SU-DHL-6 (cell line): Measurements from ENCODE around the gene RAB40C.

Experiments used
- H2AFZ ChIP-seq: fragments of 200-600 bp; sonication (generic); 2 replicates; pipeline ENCODE4 v1.6.1; 2014; ENCODE audit warnings: low read depth, mild to moderate bottlenecking, moderate library complexity, mixed read lengths, antibody characterized with exemption, low read length; ENCODE audit not compliant: severe bottlenecking
- H3F3A ChIP-seq: fragments of 200-600 bp; shearing (Covaris generic); 2 replicates; pipeline ENCODE4 v1.6.0; 2016; ENCODE audit warnings: antibody characterized with exemption, mild to moderate bottlenecking; ENCODE audit not compliant: insufficient read depth
- H3K27ac ChIP-seq: fragments of 200-600 bp; sonication (generic); 2 replicates; pipeline ENCODE4 v1.5.1; 2016; ENCODE audit warnings: low read depth, mild to moderate bottlenecking, low read length, moderate library complexity, mixed read lengths
- H3K27me3 ChIP-seq: fragments of 200-600 bp; sonication (generic), shearing (Covaris generic); 2 replicates; pipeline ENCODE4 v1.6.0; 2014; ENCODE audit warnings: mild to moderate bottlenecking, low read length
- H3K36me3 ChIP-seq: fragments of 200-600 bp; sonication (generic); 2 replicates; pipeline ENCODE4 v1.6.1; 2014; ENCODE audit warnings: mild to moderate bottlenecking, low read length, mixed read lengths
- H3K4me2 ChIP-seq: fragments of 300-600, 200-600 bp; shearing (Covaris generic), sonication (generic); 2 replicates; pipeline ENCODE4 v1.6.0; 2014; ENCODE audit warnings: low read length, low read depth, mild to moderate bottlenecking; ENCODE audit not compliant: poor library complexity, severe bottlenecking
- H3K4me3 ChIP-seq: fragments of 200-600 bp; sonication (generic); 2 replicates; pipeline ENCODE4 v1.5.1; 2014; ENCODE audit warnings: antibody characterized with exemption, low read length, mild to moderate bottlenecking, mixed read lengths; ENCODE audit not compliant: insufficient read depth, poor library complexity, severe bottlenecking
- H3K79me2 ChIP-seq: fragments of 200-600 bp; sonication (generic); 2 replicates; pipeline ENCODE4 v1.6.1; 2014; ENCODE audit warnings: mild to moderate bottlenecking, low read length, moderate library complexity; ENCODE audit not compliant: insufficient read depth
- H3K9ac ChIP-seq: fragments of 200-600 bp; sonication (generic); 2 replicates; pipeline ENCODE4 v1.7.0; 2014; ENCODE audit warnings: mild to moderate bottlenecking, low read length
- H3K9me2 ChIP-seq: fragments of 200-600 bp; sonication (generic); replicated peaks from 2 replicates; pipeline ENCODE4 v1.6.1; 2014; ENCODE audit warnings: low read length; ENCODE audit not compliant: insufficient read depth
- H3K9me3 ChIP-seq: fragments of 200-600 bp; sonication (generic); 2 replicates; pipeline ENCODE4 v1.6.1; 2014; ENCODE audit warnings: low read length, mixed read lengths; ENCODE audit not compliant: insufficient read depth
- H4K20me1 ChIP-seq: fragments of 200-600 bp; sonication (generic); 2 replicates; pipeline ENCODE4 v1.6.1; 2014; ENCODE audit warnings: low read depth, mild to moderate bottlenecking, antibody characterized with exemption, low read length, moderate library complexity, mixed read lengths
- EZH2phosphoT487 ChIP-seq: fragments of 200-600 bp; sonication (generic), shearing (Covaris generic); conservative IDR thresholded peaks from 2 replicates; pipeline ENCODE4 v1.6.1; 2018; ENCODE audit warnings: mild to moderate bottlenecking, antibody characterized with exemption, low read length, moderate library complexity, mixed read lengths
- TF ChIP-seq, protein P1 (sequence below): fragments of 200-600 bp; sonication (generic); IDR thresholded peaks from one replicate; pipeline ENCODE4 v1.5.1; 2017; ENCODE audit warnings: antibody characterized with exemption, mild to moderate bottlenecking, low read length, moderate library complexity; ENCODE audit not compliant: insufficient read depth, poor library complexity, severe bottlenecking

Gene RAB40C

DNA sequence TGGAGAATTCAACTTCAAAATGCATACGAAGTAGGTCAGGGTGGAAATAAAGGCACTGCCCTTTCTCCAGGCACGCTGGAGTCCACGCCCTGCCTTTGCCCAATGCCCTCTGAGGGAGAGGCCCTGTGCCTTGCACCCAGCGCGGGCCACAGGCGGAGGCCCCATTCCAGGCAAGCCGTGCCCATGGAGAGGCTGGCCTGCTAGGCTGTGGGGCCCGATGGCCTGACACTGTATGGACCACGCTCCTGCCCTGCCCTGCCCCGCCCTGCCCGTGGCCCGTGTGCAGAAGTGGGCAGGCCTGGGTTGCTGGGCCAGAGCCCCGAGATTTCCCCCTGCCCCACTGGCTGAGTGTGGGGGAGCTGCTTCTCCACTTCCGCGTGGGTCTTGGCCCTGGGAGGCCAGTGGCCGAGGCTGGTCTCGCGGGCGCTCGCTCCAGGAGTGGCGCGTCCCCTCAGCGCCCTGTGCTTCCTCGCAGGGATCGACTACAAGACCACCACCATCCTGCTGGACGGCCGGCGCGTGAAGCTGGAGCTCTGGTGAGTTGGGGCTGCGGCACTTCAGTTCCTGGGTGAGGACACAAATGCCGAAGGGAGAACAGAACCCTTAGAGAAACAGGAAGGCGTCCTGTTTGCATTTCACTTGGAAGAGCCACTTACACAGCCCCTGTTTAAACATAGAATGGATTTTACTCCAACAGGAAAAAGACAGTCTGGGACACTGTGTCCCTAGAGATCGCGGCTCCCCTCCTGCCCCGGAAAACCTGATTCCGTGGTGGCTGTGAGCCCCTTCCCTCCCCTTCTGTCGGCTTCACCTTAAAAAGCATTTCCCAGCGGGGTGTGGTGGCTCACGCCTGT is 27.1 kb downstream of the RAB40C start:
- Histone ChIP-seq H3K9me3 (no peaks in the 10 kb centered on the region), H2AFZ (no peak overlapping the region)

DNA sequence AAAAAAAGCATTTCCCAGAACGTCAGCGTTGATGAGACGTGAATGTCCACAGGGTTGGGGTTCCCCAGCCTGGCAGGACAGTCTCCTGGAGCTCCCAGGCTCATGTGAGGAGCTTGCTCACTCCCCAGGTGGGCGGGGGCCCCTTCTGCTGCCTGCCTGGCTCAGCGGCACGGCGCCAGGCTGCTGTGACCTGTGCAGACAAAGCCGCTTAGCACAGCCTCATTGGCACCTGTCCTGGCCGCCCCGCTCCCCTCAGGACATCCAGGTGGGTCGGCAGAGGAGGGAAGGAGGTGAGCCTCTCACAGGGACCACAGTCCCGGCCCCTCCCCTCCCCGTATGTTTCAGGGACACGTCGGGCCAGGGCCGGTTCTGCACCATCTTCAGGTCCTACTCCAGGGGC is 28.0 kb downstream of the RAB40C start:
- Histone ChIP-seq H2AFZ (no peak overlapping the region), H3K27ac (no peak overlapping the region), H3K4me3 (no peak overlapping the region), H3K27me3 (no peaks in the 10 kb centered on the region), H3K4me2 (no peak overlapping the region), H3K9me3 (no peaks in the 10 kb centered on the region), H3K9ac (no peak overlapping the region), H3F3A (no peaks in the 10 kb centered on the region), H3K36me3 (no peaks in the 10 kb centered on the region), H4K20me1 (no peaks in the 10 kb centered on the region), H3K79me2 (no peaks in the 10 kb centered on the region), H3K9me2 (no peaks in the 10 kb centered on the region)
- TF ChIP-seq, protein P1, sequence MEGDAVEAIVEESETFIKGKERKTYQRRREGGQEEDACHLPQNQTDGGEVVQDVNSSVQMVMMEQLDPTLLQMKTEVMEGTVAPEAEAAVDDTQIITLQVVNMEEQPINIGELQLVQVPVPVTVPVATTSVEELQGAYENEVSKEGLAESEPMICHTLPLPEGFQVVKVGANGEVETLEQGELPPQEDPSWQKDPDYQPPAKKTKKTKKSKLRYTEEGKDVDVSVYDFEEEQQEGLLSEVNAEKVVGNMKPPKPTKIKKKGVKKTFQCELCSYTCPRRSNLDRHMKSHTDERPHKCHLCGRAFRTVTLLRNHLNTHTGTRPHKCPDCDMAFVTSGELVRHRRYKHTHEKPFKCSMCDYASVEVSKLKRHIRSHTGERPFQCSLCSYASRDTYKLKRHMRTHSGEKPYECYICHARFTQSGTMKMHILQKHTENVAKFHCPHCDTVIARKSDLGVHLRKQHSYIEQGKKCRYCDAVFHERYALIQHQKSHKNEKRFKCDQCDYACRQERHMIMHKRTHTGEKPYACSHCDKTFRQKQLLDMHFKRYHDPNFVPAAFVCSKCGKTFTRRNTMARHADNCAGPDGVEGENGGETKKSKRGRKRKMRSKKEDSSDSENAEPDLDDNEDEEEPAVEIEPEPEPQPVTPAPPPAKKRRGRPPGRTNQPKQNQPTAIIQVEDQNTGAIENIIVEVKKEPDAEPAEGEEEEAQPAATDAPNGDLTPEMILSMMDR, result no peak
- no peak for TF ChIP-seq EZH2phosphoT487

More for the DNA sequence above, 27.1 kb downstream of the RAB40C start:
- Histone ChIP-seq H3K27me3 (no peaks in the 10 kb centered on the region), H4K20me1 (no peaks in the 10 kb centered on the region), H3K79me2 (no peaks in the 10 kb centered on the region), H3K36me3 (no peaks in the 10 kb centered on the region), H3K4me2 (no peak overlapping the region), H3F3A (no peaks in the 10 kb centered on the region), H3K27ac (no peak overlapping the region), H3K9ac (no peak overlapping the region), H3K4me3 (no peak overlapping the region), H3K9me2 (no peaks in the 10 kb centered on the region)
- TF ChIP-seq, protein P1, result no peak
- no peak for TF ChIP-seq EZH2phosphoT487

DNA sequence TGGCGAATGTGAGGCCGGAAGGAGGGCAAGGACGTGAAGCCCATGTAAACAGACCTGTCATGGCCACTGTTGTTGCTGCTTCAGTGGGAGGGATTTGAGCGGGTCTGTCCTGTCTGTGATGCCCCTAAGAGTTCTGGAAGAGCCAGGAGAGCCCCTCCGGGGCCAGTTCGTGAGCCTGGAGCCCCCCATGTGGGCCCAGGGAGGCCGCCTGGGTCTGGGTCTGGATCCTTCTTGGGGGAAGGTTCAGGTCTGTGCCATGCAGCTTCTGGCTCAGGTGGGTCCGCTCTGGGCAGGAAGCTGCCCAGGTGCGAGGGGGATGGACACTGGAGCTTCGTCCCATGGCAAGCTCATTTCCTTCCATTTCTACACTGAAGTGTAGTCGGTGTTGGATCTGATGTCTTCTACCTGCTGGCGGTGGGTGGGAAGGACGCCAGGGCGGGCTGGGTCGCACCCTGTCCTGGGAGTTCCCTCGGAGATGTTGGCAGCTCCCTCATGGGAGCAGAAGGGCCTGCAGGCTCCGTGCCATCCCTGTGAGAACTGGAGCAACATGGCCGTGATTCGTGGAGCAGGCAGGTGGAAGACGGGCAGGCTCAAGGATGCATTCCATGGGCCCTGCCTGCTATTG is 29.7 kb downstream of the RAB40C start:
- Histone ChIP-seq H3K27ac (no peak overlapping the region), H3K4me2 (no peak overlapping the region)

More for the DNA sequence above, 29.7 kb downstream of the RAB40C start:
- no peaks in the 10 kb centered on the region for H4K20me1 ChIP-seq
- H3K9me3 ChIP-seq, result no peaks in the 10 kb centered on the region
- no peak overlapping the region for H2AFZ ChIP-seq
- TF ChIP-seq, protein P1, result no peak
- no peak for TF ChIP-seq EZH2phosphoT487
- no peaks in the 10 kb centered on the region for H3K79me2 ChIP-seq
- no peak overlapping the region for H3K9ac ChIP-seq
- no peaks in the 10 kb centered on the region for H3K36me3 ChIP-seq
- no peak overlapping the region for H3K4me3 ChIP-seq
- H3K27me3 ChIP-seq, result no peaks in the 10 kb centered on the region
- H3F3A ChIP-seq, result no peaks in the 10 kb centered on the region
- H3K9me2 ChIP-seq, result no peaks in the 10 kb centered on the region
